HS-27A (cell line): Measurements from ENCODE around the gene F3.

Experiments used
- DNase-seq: peaks from one replicate; pipeline ENCODE4 v3.0.0-alpha.2; 2012; ENCODE audit warnings: low read depth, missing footprints

F3 gene

DNA sequence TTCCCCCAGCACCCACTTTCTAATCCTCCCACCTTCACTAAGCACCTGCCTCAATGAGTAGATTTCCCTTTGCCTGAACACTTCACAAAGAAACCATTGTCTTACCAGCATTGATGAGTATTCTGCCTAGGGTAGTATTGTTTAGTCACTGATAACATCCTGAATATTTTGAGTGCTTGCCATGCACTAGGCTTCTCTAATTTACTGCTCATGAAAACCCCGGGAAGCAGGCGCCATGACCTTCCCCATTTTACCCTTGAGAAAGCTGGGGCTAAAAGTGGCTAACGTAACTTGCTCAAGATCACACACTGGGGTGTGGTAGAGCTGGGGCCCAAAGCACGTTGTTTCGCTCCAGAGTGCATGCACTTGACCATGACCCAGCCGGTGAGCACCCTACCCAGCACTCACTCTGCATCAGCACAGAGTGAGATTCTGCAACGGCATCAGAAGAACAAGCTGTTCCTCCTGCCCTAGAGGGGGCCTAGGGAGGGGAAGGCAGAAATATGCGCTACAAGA, 10.6 kb upstream of the F3 start:
- DNase-seq: no peak

DNA sequence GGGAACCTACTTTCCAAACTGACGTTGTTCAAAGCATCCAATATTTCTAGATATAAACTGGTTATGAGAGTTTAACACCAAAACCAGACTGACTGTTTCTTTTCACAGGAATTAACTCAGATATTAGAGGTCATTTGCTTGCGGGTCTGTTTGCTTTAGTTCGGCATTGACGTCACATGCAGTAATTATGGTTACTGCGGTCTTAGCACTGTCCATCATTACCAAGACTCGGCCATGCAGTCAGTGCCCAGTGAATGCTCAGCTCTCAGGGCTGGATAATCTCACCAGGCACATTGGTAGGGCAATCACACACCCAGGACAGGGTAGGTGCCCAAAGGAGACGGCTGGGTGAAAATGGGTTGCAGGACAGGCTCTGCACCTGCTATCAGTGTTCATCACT, 9.9 kb upstream of the F3 start:
- DNase-seq: no peak

DNA sequence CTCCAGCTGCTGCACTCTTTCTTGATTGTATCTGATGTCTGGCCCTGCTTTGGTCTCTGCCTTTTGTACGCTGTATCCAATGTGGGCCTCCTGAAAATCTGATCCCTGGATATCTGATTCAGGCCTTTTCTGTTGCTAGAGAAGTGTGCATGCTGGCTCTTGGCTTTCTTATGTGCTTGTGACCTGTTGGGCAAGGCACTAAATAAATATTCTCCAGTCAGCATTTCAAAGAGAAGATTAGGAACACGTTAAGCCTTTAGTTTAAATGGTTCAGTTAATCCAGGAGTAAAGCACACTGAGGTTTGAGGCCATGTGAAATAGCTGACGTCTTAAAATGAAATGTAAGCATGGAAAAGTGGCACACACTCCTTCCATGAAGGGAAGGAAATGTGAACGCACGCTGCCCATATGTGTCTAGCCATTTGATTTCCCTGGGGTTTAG, 9.3 kb upstream of the F3 start:
- DNase-seq: no peak

DNA sequence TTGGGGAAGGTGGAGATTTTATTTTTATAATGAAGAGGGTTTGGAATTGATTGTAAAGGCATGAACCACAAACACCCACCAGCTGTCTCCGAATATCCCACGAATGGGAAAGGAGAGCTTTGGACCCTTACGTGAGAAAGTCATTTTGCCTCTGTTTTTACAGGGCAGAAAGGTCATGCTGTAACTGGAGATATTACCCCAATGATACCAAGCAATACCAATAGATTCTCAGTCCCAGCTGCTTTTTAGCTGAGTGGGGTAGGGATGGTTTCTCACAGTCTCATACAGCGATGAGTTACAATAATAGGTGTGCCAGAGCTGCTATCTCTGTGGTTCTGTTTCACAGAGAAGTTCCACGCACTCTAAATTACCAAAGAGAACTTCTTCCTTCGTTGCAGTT, 8.8 kb upstream of the F3 start:
- DNase-seq: no peak

DNA sequence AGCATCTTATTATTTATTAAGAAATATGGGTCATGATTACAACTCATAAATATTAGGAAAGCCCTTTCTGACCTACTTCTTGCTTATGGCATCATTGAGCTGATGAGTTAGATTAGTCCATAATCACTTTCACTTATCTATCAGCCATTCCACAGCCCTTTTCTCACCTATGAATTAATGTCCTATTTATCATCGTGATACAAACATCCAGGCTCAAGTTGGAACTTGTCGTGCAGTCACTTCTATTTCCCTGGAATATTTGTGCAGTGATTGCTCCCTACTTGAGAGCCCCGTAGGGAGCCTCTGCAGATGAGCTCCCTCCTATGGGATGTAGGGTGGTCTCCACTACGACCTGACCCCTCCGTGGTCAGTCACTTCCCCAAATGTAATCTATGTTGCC, 8.1 kb upstream of the F3 start:
- DNase-seq: no peak

GRCh38 chr1:94544706-94545490, 3.3 kb upstream of the F3 start:
- no peak for DNase-seq

DNA sequence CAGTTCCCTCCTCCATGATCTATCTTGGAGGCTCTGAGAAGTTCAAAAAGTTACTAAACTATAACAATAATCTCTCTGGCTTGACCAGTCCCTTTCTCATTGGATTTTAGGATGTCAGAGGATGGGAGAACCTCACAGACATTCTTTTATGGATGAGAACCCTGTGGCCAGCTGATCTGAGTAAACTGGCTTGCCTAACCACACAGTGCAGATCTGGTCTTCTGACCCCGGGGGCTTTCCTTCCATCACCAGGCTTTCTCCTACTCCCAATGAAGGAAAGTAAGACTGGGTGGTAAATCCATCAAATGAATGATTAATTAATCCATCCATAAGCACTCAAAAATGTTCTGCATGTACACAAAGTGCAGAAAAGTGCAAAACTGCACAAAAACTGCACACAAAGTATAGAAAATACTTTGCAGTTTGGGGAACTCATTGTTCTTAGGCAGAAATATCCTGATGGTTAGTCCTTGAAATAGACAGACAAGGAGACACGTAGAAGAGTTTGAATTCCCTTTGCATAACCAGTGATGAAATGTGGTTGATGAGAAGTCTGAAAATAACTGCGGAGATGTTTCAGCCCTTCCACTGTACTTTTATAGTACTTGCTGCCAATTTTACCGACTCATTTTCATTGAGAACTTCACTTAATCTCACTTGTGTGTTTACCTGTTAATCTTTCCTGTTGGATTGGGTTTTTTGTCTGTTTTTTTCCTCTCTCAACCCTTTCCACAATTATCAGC, 2.5 kb upstream of the F3 start:
- no peak for DNase-seq

DNA sequence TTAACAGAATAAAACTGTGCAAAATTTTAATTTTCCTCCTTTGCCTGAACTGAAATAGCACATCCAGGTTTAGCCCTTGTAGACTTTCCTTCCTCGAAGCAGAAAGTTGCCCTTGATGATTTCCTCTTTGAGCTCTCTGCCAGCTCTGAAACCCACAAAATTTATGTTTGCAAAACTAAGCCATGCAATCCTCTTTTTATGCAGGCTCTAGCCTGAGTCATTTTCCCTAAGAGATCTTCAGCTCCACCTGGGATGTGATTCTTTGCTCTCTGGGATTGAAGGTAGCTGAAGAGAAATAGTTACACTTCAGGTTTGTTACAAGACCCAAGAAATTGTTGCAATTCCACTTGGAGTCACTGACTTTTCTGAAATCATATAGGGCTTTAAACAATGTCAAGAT, 1.4 kb upstream of the F3 start:
- DNase-seq: no peak

- DNase-seq: no peak
Measured at GRCh38 chr1:94542088-94542870, 720 bp upstream of the F3 start.

GRCh38 chr1:94540440-94541245, 916 bp downstream of the F3 start:
- DNase-seq: no peak

DNA sequence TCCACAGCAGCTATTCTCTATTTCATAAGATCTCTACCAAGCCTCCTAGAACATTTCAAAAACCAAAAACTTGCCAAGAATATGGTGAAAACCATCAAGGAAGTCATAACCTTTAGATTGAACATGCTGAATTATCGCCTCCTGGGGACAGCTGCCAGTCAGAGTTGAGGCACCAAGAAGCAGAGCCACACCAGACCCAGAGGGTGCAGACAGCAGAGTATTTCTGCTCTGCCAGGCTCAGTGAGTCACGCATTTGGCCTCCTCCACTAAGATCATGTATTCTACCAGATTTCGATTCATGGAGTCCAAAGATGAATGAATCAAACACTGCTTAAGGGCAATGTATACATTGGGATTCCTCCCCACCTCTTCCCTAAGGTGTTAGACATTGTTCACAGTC, 2.1 kb downstream of the F3 start:
- no peak for DNase-seq

DNA sequence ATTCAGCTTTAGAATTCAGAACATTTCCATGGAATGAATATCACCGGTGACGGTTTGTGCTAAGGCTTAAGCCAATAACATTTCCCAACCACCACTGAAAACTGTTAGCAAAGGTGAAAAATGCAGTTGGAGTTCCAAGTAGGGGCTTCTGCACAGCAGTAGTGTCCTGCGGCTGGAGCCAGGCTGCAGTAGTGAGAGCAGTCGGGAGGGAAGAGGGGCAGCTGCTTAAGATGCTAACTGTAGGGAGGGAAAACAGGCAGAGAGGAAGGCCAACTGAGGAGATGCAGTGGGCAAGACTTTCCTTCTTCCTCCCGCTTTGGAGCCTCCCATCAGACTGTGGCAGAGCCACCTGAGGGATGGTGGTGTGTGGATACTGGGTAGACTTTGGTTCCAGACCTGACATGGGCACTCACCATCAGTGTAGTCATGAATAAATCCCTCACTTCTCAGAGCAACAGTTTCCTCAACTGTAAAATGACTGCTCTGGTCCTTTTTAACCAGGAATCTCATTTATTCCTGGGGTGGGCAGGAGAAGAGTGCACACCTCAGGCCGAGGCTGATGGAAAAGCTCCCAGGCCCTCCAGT, 3.2 kb downstream of the F3 start:
- no peak for DNase-seq

DNA sequence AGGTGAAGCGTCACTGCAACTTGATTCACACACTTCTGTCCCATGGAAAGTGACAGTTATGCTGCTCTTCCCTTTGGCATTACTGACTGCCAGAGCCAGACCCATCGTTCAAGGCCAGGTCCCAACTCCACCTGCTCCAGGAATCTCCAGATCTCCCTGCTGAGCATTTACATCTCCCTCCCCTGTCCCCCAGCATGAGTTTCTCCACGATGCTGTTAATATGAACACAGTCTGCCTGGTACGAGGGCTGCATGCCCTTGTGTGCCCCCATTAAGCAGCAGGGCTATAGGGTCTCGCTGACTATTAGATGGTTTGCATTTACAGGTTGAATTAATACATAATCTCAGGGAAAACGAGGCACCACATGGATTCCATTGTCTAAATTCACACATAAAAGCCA, 4.3 kb downstream of the F3 start:
- no peak for DNase-seq

DNA sequence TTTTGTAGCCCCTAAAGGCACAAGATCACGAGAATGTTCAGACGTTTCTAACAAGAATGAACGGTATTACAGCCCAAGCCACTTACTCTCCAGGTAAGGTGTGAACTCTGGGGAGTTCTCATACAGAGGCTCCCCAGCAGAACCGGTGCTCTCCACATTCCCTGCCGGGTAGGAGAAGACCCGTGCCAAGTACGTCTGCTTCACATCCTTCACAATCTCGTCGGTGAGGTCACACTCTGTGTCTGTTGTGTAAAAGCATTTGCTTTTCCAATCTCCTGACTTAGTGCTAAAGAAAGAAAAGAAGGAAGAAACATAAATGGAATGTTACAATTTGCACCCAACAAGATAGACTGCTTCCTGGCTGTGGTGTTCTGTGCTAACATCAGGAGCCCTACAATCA, 5.7 kb downstream of the F3 start:
- no peak for DNase-seq

DNA sequence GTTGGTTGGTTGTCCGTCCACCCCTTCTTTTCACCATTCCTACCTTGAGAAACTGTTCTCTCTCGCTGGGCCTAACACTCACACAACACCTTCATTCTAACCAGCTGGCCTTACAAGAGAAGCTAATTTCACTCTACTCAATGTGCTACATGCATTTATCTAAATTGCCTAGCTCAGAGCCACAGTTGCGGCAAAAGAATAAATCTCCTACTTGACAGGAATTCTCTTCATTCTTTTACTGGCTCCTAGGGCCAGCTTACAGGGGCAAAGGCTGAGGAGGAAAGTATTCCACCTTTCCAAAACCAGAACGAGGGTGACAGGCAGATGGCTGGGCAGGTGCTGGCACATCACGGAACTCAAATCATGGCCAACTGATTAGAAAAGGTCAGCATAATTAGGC, 6.5 kb downstream of the F3 start:
- no peak for DNase-seq

DNA sequence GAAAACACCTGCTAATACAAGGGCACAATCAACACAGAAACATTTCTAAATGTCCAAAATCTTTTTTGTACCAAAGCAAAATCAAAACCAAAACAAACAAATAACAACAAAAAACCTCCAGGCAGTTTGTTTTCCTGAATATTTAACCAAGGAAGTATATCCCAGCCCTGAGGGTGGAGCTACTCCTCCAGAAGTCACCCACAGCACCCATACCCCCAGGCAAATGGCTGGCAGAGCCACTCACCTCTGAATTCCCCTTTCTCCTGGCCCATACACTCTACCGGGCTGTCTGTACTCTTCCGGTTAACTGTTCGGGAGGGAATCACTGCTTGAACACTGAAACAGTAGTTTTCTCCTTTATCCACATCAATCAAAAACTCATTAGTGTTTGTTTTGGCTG, 9.5 kb downstream of the F3 start:
- DNase-seq: no peak

- DNase-seq: no peak
Measured at GRCh38 chr1:94531664-94532063, 9.9 kb downstream of the F3 start.

- no peak for DNase-seq
Measured at GRCh38 chr1:94530373-94530878, 11.1 kb downstream of the F3 start.

DNA sequence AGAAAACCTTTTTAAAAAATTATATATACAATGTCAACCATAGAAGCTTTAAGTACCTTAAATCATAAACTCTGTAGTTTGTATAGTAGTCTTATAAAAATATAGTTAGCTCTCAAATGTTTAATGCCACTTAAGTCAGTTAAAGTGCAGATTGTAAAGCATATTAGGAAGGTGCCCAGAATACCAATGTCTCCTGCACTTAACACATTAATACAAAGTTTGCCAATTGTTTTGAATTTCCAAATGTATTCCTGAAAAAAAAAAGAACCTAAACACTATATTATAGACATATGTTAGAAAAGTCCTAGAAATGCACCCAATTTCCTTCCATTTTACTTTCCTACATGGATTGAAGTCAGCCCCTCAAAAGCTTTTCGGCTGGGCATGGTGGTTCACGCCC, 12.1 kb downstream of the F3 start:
- no peak for DNase-seq

DNA sequence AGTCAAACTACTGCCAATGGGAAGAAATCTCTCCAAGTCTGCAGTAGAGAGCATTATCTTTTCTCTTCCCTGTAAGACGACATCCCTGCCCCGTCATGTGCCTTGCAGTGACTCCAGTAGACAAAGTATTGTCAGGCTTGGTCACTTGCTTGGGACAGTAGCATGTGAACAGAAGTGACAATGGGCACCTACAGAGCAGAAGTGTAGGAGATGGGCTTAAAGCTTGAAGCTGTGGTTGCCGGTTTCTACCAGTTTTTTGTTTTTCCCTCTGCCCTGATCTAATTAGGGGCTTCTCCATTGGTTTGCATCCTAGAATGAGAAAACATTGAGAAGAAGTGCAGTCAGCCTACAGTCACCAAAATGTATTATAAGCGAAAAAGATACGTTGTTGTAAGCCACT, 12.7 kb downstream of the F3 start:
- DNase-seq: no peak

DNA sequence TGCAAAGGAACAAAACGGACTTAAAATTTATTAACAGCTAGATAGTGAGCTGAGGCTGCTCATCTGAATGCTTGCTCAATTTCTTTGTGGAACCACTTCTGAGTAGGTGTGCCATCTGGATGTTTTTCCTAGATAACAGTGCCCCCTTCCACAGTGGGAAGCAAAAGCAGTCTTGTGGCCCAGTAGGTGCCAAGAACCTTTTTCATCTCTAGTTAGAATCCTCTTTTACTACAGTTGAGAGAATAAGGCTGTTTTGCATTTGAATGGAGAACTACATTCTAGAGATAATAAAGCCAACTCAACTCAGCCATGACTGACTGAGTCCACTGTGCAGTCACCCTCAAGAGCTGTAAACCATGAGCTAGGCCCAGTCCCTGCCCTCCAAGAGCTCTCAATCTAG, 13.3 kb downstream of the F3 start:
- DNase-seq: no peak
